Measurements from ENCODE around the gene RAI2.

GRCh38 chrX:17769701-17770269 is 91.3 kb downstream of the RAI2 start:
- TF ChIP-seq POLR2A (IDR thresholded peaks at IDR 0.05; ENCODE audit: low read depth, low read length) (no peak), POLR2AphosphoS5 (IDR thresholded peaks at IDR 0.05; ENCODE audit: low read depth, low read length) (no peak), TAF1 (IDR thresholded peaks at IDR 0.05; ENCODE audit: borderline replicate concordance, low read depth, low read length) (no peak)

Measured in GM12892 (cell line).